BLaER1 (cell line): ENCODE measurements around the gene NSF.
"Not testable (repeated sequence)": the region's sequence is repeated elsewhere in the genome, so short reads cannot be mapped to it uniquely, and the experiment has no call there.

ENCODE experiments used
- H3K27ac ChIP-seq: shearing (Covaris generic); formaldehyde crosslinking; 2 replicates; pipeline ENCODE4 v1.8.1; 2022
- H3K27me3 ChIP-seq: shearing (Covaris generic); formaldehyde crosslinking; 2 replicates; pipeline ENCODE4 v1.8.1; 2022
- H3K36me3 ChIP-seq: shearing (Covaris generic); formaldehyde crosslinking; 2 replicates; pipeline ENCODE4 v1.8.1; 2022
- H3K4me1 ChIP-seq: shearing (Covaris generic); formaldehyde crosslinking; 2 replicates; pipeline ENCODE4 v1.8.1; 2022
- H3K4me2 ChIP-seq: shearing (Covaris generic); formaldehyde crosslinking; 2 replicates; pipeline ENCODE4 v1.8.1; 2022
- H3K4me3 ChIP-seq: shearing (Covaris generic); formaldehyde crosslinking; 2 replicates; pipeline ENCODE4 v1.8.1; 2022
- H3K9ac ChIP-seq: shearing (Covaris generic); formaldehyde crosslinking; 2 replicates; pipeline ENCODE4 v1.8.1; 2022
- H3K9me3 ChIP-seq: shearing (Covaris generic); formaldehyde crosslinking; 2 replicates; pipeline ENCODE4 v1.8.1; 2022
- H4K20me1 ChIP-seq: shearing (Covaris generic); formaldehyde crosslinking; 2 replicates; pipeline ENCODE4 v1.8.1; 2022

NSF gene

DNA sequence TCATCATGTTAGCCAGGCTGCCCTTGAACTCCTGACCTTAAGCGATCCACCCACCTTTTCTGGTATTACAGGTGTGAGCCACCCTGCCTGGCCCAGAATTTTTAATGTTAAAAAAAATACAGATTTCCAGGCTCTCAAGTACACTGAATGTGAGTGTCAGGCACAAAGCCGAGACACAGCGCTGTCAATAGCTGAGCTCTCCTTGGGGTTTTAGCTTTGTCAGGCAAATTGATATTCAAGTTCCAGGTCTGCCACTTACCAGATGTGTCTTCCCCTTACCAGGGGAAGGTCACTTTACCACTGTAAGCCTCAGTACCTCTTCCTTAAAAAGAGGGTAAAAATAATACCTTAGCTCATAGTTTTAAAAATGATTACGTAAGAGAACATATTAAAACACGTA lies 67.8 kb downstream of the NSF start:
- H3K9me3 ChIP-seq, H4K20me1 ChIP-seq, H3K4me2 ChIP-seq, H3K4me3 ChIP-seq, H3K4me1 ChIP-seq, H3K27ac ChIP-seq, H3K27me3 ChIP-seq, H3K9ac ChIP-seq, H3K36me3 ChIP-seq: not testable (repeated sequence)

- not testable (repeated sequence) for H3K9me3 ChIP-seq, H3K4me3 ChIP-seq, H3K9ac ChIP-seq, H3K4me1 ChIP-seq, H3K36me3 ChIP-seq, H4K20me1 ChIP-seq, H3K4me2 ChIP-seq, H3K27ac ChIP-seq, H3K27me3 ChIP-seq
These were observed 69.2 kb downstream of the NSF start for GRCh38 chr17:46659702-46660101.

DNA sequence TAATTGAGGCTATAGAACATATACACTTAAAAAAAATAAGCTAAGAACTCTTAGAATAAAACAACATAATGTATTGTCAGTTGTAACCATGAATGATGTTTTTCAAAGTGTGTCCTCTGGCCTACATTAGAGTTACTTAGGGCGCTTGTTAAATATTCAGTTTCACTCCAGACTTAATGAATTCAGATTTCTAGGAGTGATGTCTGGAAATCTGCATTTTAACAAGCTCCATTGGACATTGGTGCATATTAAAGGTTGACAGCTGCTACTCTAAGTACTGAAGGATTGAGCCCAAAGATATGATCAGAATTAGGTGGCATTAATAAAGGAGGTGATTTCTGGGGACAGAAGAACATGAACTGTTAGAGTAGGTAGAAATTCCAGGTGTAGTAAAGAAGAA lies 72.7 kb downstream of the NSF start:
- not testable (repeated sequence) for H3K9me3 ChIP-seq, H3K27me3 ChIP-seq, H3K9ac ChIP-seq, H3K27ac ChIP-seq, H3K4me1 ChIP-seq, H3K4me2 ChIP-seq, H4K20me1 ChIP-seq, H3K4me3 ChIP-seq, H3K36me3 ChIP-seq

GRCh38 chr17:46663552-46663951 lies 73.1 kb downstream of the NSF start:
- H3K4me1 ChIP-seq, H3K27ac ChIP-seq, H3K9ac ChIP-seq, H3K36me3 ChIP-seq, H3K27me3 ChIP-seq, H3K9me3 ChIP-seq, H3K4me2 ChIP-seq, H4K20me1 ChIP-seq, H3K4me3 ChIP-seq: not testable (repeated sequence)

- not testable (repeated sequence) for H3K9ac ChIP-seq, H3K27ac ChIP-seq, H3K4me2 ChIP-seq, H3K36me3 ChIP-seq, H3K9me3 ChIP-seq, H3K4me1 ChIP-seq, H3K4me3 ChIP-seq, H4K20me1 ChIP-seq, H3K27me3 ChIP-seq
These were observed 75.5 kb downstream of the NSF start for GRCh38 chr17:46665969-46666368.

- H4K20me1 ChIP-seq, H3K9me3 ChIP-seq, H3K4me3 ChIP-seq, H3K27ac ChIP-seq, H3K4me2 ChIP-seq, H3K36me3 ChIP-seq, H3K27me3 ChIP-seq, H3K9ac ChIP-seq, H3K4me1 ChIP-seq: not testable (repeated sequence)
These were observed 80.3 kb downstream of the NSF start for GRCh38 chr17:46670789-46671188.

- H3K27ac ChIP-seq, H3K36me3 ChIP-seq, H3K4me1 ChIP-seq, H3K4me2 ChIP-seq, H3K27me3 ChIP-seq, H3K9ac ChIP-seq, H3K4me3 ChIP-seq, H3K9me3 ChIP-seq, H4K20me1 ChIP-seq: not testable (repeated sequence)
These were observed 82.3 kb downstream of the NSF start for GRCh38 chr17:46672777-46673176.

- not testable (repeated sequence) for H3K4me2 ChIP-seq, H3K9me3 ChIP-seq, H4K20me1 ChIP-seq, H3K4me1 ChIP-seq, H3K27ac ChIP-seq, H3K4me3 ChIP-seq, H3K9ac ChIP-seq, H3K36me3 ChIP-seq, H3K27me3 ChIP-seq
These were observed 87.3 kb downstream of the NSF start for GRCh38 chr17:46677819-46678218.

GRCh38 chr17:46683653-46684052 lies 93.2 kb downstream of the NSF start:
- H3K27ac ChIP-seq, H4K20me1 ChIP-seq, H3K27me3 ChIP-seq, H3K4me2 ChIP-seq, H3K4me1 ChIP-seq, H3K9me3 ChIP-seq, H3K36me3 ChIP-seq, H3K9ac ChIP-seq, H3K4me3 ChIP-seq: not testable (repeated sequence)

GRCh38 chr17:46685284-46685683 lies 94.8 kb downstream of the NSF start:
- H3K4me3 ChIP-seq, H3K9ac ChIP-seq, H3K9me3 ChIP-seq, H4K20me1 ChIP-seq, H3K36me3 ChIP-seq, H3K27ac ChIP-seq, H3K4me1 ChIP-seq, H3K4me2 ChIP-seq, H3K27me3 ChIP-seq: not testable (repeated sequence)

DNA sequence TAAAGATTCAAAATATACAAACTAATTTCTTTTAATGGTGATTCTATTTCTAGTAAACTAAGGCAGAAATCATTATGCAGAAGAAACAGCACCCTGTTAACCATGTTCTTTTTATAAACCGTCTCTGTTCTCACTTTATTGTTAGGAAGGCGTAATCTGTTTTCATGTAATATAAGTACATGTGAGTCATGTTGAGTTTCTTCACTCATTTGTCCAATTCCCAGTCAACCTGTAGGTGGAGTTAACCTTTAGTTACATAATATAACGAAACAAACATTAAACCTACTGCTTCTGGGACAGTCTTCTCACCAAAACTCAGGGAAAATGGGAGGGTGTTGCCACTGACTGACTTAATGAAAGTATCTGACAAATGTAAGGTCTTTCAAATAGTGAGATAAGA lies 101.7 kb downstream of the NSF start:
- H4K20me1 ChIP-seq, H3K36me3 ChIP-seq, H3K4me2 ChIP-seq, H3K27me3 ChIP-seq, H3K4me3 ChIP-seq, H3K9ac ChIP-seq, H3K27ac ChIP-seq, H3K9me3 ChIP-seq, H3K4me1 ChIP-seq: not testable (repeated sequence)

GRCh38 chr17:46693283-46693682 lies 102.8 kb downstream of the NSF start:
- H3K4me3 ChIP-seq, H4K20me1 ChIP-seq, H3K4me2 ChIP-seq, H3K9ac ChIP-seq, H3K9me3 ChIP-seq, H3K27me3 ChIP-seq, H3K4me1 ChIP-seq, H3K27ac ChIP-seq, H3K36me3 ChIP-seq: not testable (repeated sequence)

DNA sequence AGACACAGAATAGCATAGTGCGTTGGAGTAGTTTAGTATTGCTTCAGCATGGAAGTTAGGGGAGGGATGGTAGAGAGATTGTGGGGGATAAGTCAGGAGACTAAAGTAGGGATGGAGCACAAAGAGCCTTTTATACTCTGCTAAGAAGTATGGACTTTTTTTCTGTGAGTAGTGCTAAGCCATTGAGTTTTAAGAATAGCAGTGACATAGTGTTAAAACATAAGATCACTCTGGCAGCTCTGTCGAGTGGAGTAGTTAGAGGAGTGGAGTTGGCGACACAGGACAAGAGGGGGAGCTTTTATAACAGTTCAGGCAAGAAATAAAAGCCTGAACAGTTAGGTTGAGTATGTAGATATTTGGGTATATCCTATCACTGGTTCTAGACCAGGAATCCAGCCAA lies 106.1 kb downstream of the NSF start:
- H3K9ac ChIP-seq, H3K27ac ChIP-seq, H3K36me3 ChIP-seq, H3K27me3 ChIP-seq, H3K4me1 ChIP-seq, H3K4me2 ChIP-seq, H3K9me3 ChIP-seq, H3K4me3 ChIP-seq, H4K20me1 ChIP-seq: not testable (repeated sequence)

DNA sequence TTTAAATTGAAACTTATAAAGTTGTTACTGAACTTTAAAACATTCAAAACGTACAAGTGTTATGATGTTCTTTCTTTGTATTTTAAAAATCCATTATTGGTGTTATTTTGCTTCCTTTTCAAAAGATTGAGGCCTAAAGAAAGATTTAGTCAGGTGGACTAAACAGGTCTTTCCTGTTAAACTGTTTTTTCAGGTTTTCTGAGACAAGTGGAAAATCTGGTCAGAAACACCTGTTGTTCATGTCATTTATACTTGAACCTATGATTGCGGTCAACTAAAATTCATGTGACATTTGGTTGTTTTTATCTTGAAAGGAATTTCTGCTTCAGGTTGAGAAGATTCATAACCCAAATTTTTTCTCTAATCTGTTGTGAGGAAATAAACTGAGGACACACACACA lies 108.5 kb downstream of the NSF start:
- not testable (repeated sequence) for H4K20me1 ChIP-seq, H3K9ac ChIP-seq, H3K36me3 ChIP-seq, H3K4me3 ChIP-seq, H3K27ac ChIP-seq, H3K9me3 ChIP-seq, H3K4me1 ChIP-seq, H3K4me2 ChIP-seq, H3K27me3 ChIP-seq
